H1 (cell line): ENCODE measurements around the gene ARHGAP24.

Source experiments
- ATF2 ChIP-seq: IDR thresholded peaks from 2 replicates; pipeline ENCODE4 v1.6.1; 2012; ENCODE audit warnings: low read length, inconsistent platforms
- CREB1 ChIP-seq: IDR thresholded peaks from 2 replicates; pipeline ENCODE4 v1.6.1; 2012; ENCODE audit warnings: inconsistent platforms
- CTCF ChIP-seq, 3 experiments: IDR thresholded peaks; 1 replicate in 2 of 3; 2 replicates in 1 of 3; pipeline versions ENCODE4 v1.5.1 to v1.6.1; 2011; ENCODE audit warnings: low read length in 3 of 3, mild to moderate bottlenecking in 3 of 3, inconsistent platforms in 2 of 3, low read depth in 1 of 3, moderate library complexity in 1 of 3; ENCODE audit not compliant: insufficient read depth in 1 of 3; ENCODE audit errors: control extremely low read depth in 1 of 3
- EGR1 ChIP-seq: IDR thresholded peaks from 2 replicates; pipeline ENCODE4 v1.6.1; 2011; ENCODE audit warnings: low read depth, low read length, borderline replicate concordance
- EZH2 ChIP-seq: fragments of 200-600 bp; sonication (generic); IDR thresholded peaks from 2 replicates; pipeline ENCODE4 v1.7.1; 2012; ENCODE audit warnings: low read depth, mild to moderate bottlenecking, moderate library complexity, low read length, inconsistent platforms; ENCODE audit not compliant: severe bottlenecking
- POLR2A ChIP-seq, 2 experiments: IDR thresholded peaks; 1 replicate in 1 of 2; 2 replicates in 1 of 2; pipeline ENCODE4 v1.6.1; 2011; ENCODE audit warnings: low read depth in 2 of 2, low read length in 2 of 2, mild to moderate bottlenecking in 2 of 2; ENCODE audit errors: control extremely low read depth in 1 of 2
- POLR2AphosphoS5 ChIP-seq: IDR thresholded peaks from 2 replicates; pipeline ENCODE4 v1.6.1; 2011; ENCODE audit warnings: low read depth, low read length

GRCh38 chr4:85864259-85865205 lies 389.6 kb downstream of the ARHGAP24 start:
- TF ChIP-seq EZH2 (no peak), CREB1 (no peak), POLR2A (IDR thresholded peaks at IDR 0.05; ENCODE audit: control extremely low read depth in 1 of 2, low read depth in 2 of 2, low read length in 2 of 2) (no peak), EGR1 (no peak), POLR2AphosphoS5 (no peak), CTCF (IDR thresholded peaks at IDR 0.05; ENCODE audit: control extremely low read depth in 1 of 3, insufficient read depth in 1 of 3, low read depth in 1 of 3, low read length in 3 of 3) (no peak), ATF2 (no peak)
